ENCODE measurements around the gene COL20A1.

COL20A1 gene

GRCh38 chr20:63311833-63312243 is 18.9 kb downstream of the COL20A1 start:
- no peak for TF ChIP-seq CTCF (IDR thresholded peaks at IDR 0.05)

DNA sequence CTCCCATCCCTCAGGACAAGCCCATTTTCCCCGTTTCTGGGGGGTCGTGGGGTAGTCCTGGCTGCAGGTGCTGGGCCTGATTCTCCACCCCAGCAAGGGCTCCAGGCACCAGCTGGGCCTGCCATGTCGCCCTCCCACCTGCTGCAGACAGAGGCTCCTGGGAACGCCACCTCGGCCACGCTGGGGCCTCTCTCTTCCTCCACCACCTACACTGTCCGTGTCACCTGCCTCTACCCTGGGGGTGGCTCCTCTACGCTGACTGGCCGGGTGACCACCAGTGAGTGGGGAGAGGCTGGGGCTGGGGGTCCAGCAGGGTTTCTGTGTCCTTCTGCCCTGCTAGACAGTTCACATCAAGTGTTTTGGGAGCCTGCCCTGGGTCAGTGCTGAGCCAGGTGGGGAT is 19.3 kb downstream of the COL20A1 start:
- TF ChIP-seq CTCF (IDR thresholded peaks at IDR 0.05) = no peak

DNA sequence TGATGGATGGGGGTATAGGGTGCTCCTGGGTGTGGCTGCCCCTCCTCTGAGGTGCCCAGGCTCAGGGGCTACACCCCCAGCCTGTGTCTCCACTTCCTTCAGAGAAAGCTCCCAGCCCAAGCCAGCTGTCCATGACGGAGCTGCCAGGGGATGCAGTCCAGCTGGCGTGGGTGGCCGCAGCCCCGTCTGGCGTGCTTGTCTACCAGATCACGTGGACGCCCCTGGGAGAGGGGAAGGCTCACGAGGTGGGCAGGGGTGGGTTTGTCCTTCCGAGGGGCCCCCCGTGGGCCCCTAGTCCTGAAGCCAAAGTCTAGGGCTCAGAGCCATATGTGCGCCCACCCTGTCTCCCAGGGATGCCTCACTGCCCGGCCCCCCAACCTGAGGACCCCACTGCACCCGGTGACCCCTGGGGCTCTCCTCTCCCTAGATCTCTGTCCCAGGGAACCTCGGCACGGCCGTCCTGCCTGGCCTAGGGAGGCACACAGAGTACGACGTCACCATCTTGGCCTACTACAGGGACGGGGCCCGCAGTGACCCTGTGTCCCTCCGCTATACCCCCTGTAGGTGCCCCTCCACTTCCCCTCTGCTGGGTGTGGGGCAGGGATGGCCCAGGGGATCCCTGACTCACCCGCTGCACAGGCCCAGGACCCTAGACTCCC is 19.8 kb downstream of the COL20A1 start:
- no peak for TF ChIP-seq CTCF (IDR thresholded peaks at IDR 0.05)

- TF ChIP-seq CTCF (IDR thresholded peaks at IDR 0.05) = no peak
Observed at GRCh38 chr20:63313349-63314014, 20.5 kb downstream of the COL20A1 start.

DNA sequence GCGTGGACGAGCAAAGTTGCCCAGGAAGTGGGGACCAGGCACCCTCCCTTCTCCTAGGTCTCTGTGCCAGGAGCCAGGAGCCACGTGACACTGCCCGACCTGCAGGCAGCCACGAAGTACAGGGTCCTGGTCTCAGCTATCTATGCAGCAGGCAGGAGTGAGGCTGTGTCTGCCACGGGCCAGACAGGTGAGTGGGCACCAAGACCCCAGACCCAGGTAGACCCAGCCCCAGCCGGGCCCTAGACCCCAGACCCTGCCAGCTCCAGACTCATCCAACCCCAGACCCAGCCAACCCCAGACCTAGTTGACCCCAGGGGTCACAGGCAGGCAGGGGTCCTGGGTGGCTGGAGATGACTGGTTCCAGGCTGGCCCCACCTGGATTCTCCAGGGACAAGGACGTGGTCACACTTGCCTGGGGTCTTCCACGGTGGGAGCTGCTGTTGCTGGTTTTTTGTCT is 21.1 kb downstream of the COL20A1 start:
- no peak for TF ChIP-seq CTCF (IDR thresholded peaks at IDR 0.05)

DNA sequence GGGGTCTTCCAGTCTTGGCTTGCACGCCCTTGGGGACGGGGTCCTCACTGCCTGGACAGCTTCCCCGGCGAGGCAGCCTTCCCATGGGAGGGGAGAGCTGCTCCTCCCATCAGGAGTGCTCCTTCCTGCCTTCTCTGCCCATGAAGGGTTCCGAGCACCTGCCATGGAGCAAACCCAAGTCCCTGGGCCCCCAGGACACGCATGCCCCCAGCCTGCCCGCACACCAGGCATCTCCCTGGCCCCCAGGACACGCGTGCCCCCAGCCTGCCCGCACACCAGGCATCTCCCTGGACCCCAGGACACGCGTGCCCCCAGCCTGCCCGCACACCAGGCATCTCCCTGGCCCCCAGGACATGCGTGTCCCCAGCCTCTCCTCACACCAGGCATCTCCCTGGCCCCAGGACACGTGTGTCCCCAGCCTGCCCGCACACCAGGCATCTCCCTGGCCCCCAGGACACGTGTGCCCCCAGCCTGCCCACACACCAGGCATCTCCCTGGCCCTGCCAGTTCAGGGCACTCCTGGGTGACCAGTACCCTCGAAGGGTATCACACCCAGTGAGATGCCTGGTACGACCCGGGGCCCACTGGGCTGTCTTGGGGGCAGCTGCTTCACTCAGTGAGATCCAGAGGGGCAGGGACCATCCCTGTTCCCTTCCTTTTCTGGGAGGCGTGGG is 21.7 kb downstream of the COL20A1 start:
- TF ChIP-seq CTCF (IDR thresholded peaks at IDR 0.05) = no peak

DNA sequence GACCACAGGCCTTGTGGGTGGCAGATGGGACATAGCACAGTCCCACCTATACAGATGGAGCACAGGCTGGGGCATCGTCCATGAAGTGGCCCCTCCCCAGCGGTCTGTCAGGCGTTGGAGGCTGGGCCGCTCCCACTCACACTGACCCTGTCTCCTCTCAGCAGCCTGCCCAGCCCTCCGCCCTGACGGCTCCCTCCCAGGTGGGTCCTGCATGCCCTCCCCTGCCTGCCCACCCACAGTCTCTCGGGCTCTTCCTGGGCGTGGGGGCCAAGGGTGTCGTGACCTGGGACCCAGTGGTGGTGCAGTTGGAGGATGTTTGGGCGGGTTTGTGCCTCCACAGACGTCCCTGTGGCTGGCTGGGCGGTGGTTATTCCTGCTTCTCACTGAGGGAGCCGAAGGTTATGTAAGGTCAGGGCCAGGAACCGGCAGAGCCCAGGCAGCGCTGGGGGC is 22.3 kb downstream of the COL20A1 start:
- no peak for TF ChIP-seq CTCF (IDR thresholded peaks at IDR 0.05)
